ENCODE measurements around the gene C10orf143.
"Not testable (repeated sequence)": the region's sequence is repeated elsewhere in the genome, so short reads cannot be mapped to it uniquely, and the experiment has no call there.

C10orf143 gene

GRCh38 chr10:130036296-130037065 lies 74.1 kb downstream of the C10orf143 start:
- no peak for DNase-seq

- DNase-seq, result no peak
These were observed 81.4 kb downstream of the C10orf143 start for GRCh38 chr10:130029209-130029608.

GRCh38 chr10:130028465-130028819 lies 82.2 kb downstream of the C10orf143 start:
- no peak for DNase-seq

- no peak for DNase-seq
These were observed 82.7 kb downstream of the C10orf143 start for GRCh38 chr10:130027716-130028464.

GRCh38 chr10:130026670-130027456 lies 83.8 kb downstream of the C10orf143 start:
- no peak for DNase-seq

GRCh38 chr10:130025811-130026485 lies 84.7 kb downstream of the C10orf143 start:
- DNase-seq, result no peak

- no peak for DNase-seq
These were observed 85.3 kb downstream of the C10orf143 start for GRCh38 chr10:130025326-130025725.

- DNase-seq, result no peak
These were observed 85.8 kb downstream of the C10orf143 start for GRCh38 chr10:130024779-130025325.

- DNase-seq, result not testable (repeated sequence)
These were observed 86.3 kb downstream of the C10orf143 start for GRCh38 chr10:130024326-130024725.

GRCh38 chr10:130023454-130024230 lies 87.0 kb downstream of the C10orf143 start:
- no peak for DNase-seq

GRCh38 chr10:130022511-130023299 lies 87.9 kb downstream of the C10orf143 start:
- no peak for DNase-seq

- DNase-seq, result no peak
These were observed 88.5 kb downstream of the C10orf143 start for GRCh38 chr10:130022086-130022485.

GRCh38 chr10:130021383-130021950 lies 89.2 kb downstream of the C10orf143 start:
- peak in 4 of 58 donors; percentile 2 to 48 (median 4) for DNase-seq

GRCh38 chr10:130020651-130021382 lies 89.8 kb downstream of the C10orf143 start:
- DNase-seq, result peak in 1 of 58 donors; percentile 10

GRCh38 chr10:130018730-130019185 lies 91.9 kb downstream of the C10orf143 start:
- DNase-seq, result no peak

- DNase-seq, result no peak
These were observed 92.4 kb downstream of the C10orf143 start for GRCh38 chr10:130018265-130018664.

GRCh38 chr10:130017631-130018022 lies 93.0 kb downstream of the C10orf143 start:
- DNase-seq, result no peak

GRCh38 chr10:130016993-130017630 lies 93.5 kb downstream of the C10orf143 start:
- no peak for DNase-seq
